Mesendoderm (in vitro differentiated cells): Measurements from ENCODE around the gene EIF4G3.
"Not testable (repeated sequence)": the region's sequence is repeated elsewhere in the genome, so short reads cannot be mapped to it uniquely, and the experiment has no call there.

Experiments
- DNase-seq: peaks from one replicate; pipeline ENCODE4 v3.0.0; 2013
- H2AK5ac ChIP-seq: 2 replicates; pipeline ENCODE4 v1.6.1; 2013; ENCODE audit warnings: low read length, inconsistent platforms
- H2BK120ac ChIP-seq: 2 replicates; pipeline ENCODE4 v1.6.1; 2013; ENCODE audit warnings: low read depth, mild to moderate bottlenecking, low read length, moderate library complexity, mixed read lengths
- H2BK15ac ChIP-seq: replicated peaks from 2 replicates; pipeline ENCODE4 v1.6.1; 2013; ENCODE audit warnings: low read depth, mild to moderate bottlenecking, moderate library complexity
- H2BK5ac ChIP-seq: 2 replicates; pipeline ENCODE4 v1.6.1; 2013; ENCODE audit warnings: low read length, inconsistent platforms
- H3K18ac ChIP-seq: 2 replicates; pipeline ENCODE4 v1.6.1; 2013; ENCODE audit warnings: mild to moderate bottlenecking, low read length, mixed read lengths
- H3K23ac ChIP-seq: one replicate; pipeline ENCODE4 v1.6.1; 2013; ENCODE audit warnings: low read length
- H3K27ac ChIP-seq: 2 replicates; pipeline ENCODE4 v1.5.1; 2013; ENCODE audit warnings: low read depth, mild to moderate bottlenecking, inconsistent platforms, low read length, moderate library complexity
- H3K27me3 ChIP-seq: 2 replicates; pipeline ENCODE4 v1.6.1; 2013; ENCODE audit warnings: low read length, control low read depth, mild to moderate bottlenecking, inconsistent platforms; ENCODE audit not compliant: insufficient read depth, poor library complexity
- H3K36me3 ChIP-seq: 2 replicates; pipeline ENCODE4 v1.6.1; 2013; ENCODE audit warnings: low read length, inconsistent platforms; ENCODE audit not compliant: control insufficient read depth, insufficient read depth
- H3K4ac ChIP-seq: one replicate; pipeline ENCODE4 v1.6.1; 2013; ENCODE audit warnings: low read depth, mild to moderate bottlenecking, low read length, moderate library complexity
- H3K4me1 ChIP-seq: 2 replicates; pipeline ENCODE4 v1.6.1; 2013; ENCODE audit warnings: low read depth, low read length, inconsistent platforms; ENCODE audit not compliant: control insufficient read depth
- H3K4me2 ChIP-seq: 2 replicates; pipeline ENCODE4 v1.6.1; 2013; ENCODE audit warnings: low read length
- H3K4me3 ChIP-seq: 2 replicates; pipeline ENCODE4 v1.5.1; 2013; ENCODE audit warnings: mild to moderate bottlenecking, low read length
- H3K56ac ChIP-seq: one replicate; pipeline ENCODE4 v1.6.1; 2013; ENCODE audit warnings: low read length
- H3K79me1 ChIP-seq: 2 replicates; pipeline ENCODE4 v1.6.1; 2013; ENCODE audit warnings: low read length, inconsistent platforms
- H3K79me2 ChIP-seq: 2 replicates; pipeline ENCODE4 v1.6.1; 2013; ENCODE audit warnings: mild to moderate bottlenecking, low read length; ENCODE audit not compliant: control insufficient read depth, insufficient read depth
- H3K9ac ChIP-seq: 2 replicates; pipeline ENCODE4 v1.6.1; 2013; ENCODE audit warnings: low read length, inconsistent platforms
- H4K5ac ChIP-seq: one replicate; pipeline ENCODE4 v1.6.1; 2013; ENCODE audit warnings: low read length
- H4K8ac ChIP-seq: one replicate; pipeline ENCODE4 v1.6.1; 2013; ENCODE audit warnings: low read depth, mild to moderate bottlenecking, control low read depth, low read length, moderate library complexity
- WGBS: extraction: QIAGEN DNeasy Blood & Tissue Kit; methylation state at CpG from one replicate; pipeline ENCODE4 v1.1.7; 2013; ENCODE audit warnings: low lambda C conversion rate, missing lambda C conversion rate; ENCODE audit not compliant: insufficient coverage; ENCODE audit errors: extremely low coverage; 5-methylcytosine and 5-hydroxymethylcytosine counted together

Gene EIF4G3

DNA sequence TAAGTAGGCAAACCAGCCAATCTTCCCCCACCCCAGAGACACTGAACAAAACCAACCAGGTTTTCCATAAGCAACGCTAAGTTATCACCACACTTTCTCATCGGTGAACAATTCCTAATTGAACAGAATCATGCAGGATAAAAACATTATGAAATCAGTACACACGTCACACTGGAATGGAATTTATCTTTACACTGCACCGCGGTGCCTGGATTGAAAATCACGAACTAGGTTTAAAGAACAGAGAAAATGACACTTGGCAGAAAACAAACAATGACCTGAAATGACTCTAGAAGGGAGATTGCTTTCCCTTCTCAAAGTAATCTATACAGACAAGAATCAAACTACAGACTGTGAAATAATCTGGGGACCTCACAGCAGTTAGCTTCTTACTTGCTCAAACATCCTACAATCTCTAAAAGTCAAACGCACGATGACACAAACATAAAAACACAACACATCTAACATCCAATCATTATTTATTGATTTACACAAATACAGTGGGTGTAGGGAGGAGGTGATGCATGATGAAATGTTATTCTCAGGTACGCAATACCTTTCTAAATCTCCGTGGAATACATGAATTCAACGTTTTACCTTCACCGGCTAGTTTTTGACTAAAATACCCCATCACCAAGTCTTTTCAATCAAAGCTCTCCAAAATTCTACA, 1.9 kb downstream of the EIF4G3 start:
- H2BK5ac ChIP-seq, result no peak overlapping the region
- H3K36me3 ChIP-seq, result no peaks in the 10 kb centered on the region
- H4K8ac ChIP-seq, result no peak overlapping the region
- no peak overlapping the region for H3K27ac ChIP-seq
- H2BK15ac ChIP-seq, result no peak overlapping the region
- peak overlapping the region; percentile 78 for H3K9ac ChIP-seq
- H3K56ac ChIP-seq, result peak overlapping the region; percentile 87
- no peak overlapping the region for H2BK120ac ChIP-seq
- no peak overlapping the region for H3K18ac ChIP-seq
- H3K4me1 ChIP-seq, result peaks cover 6% of the 10 kb centered on the region
- no peak for DNase-seq
- H3K4ac ChIP-seq, result no peak overlapping the region
- H2AK5ac ChIP-seq, result no peak overlapping the region
- peak overlapping the region; percentile 66 for H3K4me3 ChIP-seq
- 97% methylated on average over 2 of the region's 12 CpGs for WGBS
- H3K27me3 ChIP-seq, result no peaks in the 10 kb centered on the region
- no peak overlapping the region for H3K23ac ChIP-seq
- H3K4me2 ChIP-seq, result peak overlapping the region; percentile 75
- H4K5ac ChIP-seq, result no peak overlapping the region
- peaks cover 2% of the 10 kb centered on the region for H3K79me1 ChIP-seq
- H3K79me2 ChIP-seq, result peaks cover 42% of the 10 kb centered on the region

DNA sequence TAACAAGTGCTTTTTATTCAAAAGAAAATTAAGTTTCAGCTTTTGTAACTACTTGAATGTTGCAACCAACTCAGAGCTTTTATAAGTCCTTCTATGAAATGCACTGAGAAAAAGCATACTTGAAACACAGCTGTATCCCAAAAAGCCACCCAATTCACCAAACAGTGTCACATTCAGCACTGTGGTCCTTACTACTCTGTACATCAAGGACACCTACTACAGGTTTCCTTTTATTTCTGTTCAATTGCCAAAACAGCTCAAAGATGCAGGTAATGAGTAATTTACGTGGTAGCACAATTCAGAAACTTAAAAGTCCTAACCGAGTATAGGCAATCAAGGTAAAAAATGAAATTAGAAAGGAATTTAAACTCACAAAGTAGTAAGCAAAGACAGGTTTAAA, 2.5 kb downstream of the EIF4G3 start:
- Histone ChIP-seq H3K27ac (no peak overlapping the region), H3K79me2 (peaks cover 44% of the 10 kb centered on the region), H2AK5ac (no peak overlapping the region), H2BK15ac (no peak overlapping the region), H3K18ac (no peak overlapping the region), H3K9ac (peak overlapping the region; percentile 78), H3K4me2 (peak overlapping the region; percentile 75), H3K36me3 (no peaks in the 10 kb centered on the region), H2BK120ac (no peak overlapping the region), H4K8ac (no peak overlapping the region), H3K4ac (no peak overlapping the region), H3K23ac (no peak overlapping the region), H3K27me3 (no peaks in the 10 kb centered on the region), H3K4me3 (no peak overlapping the region), H3K56ac (peak overlapping the region; percentile 87), H3K4me1 (peaks cover 6% of the 10 kb centered on the region), H3K79me1 (peaks cover 2% of the 10 kb centered on the region), H4K5ac (no peak overlapping the region), H2BK5ac (no peak overlapping the region)
- WGBS, result no CpG with 5 or more reads among the region's 2 CpGs
- no peak for DNase-seq

DNA sequence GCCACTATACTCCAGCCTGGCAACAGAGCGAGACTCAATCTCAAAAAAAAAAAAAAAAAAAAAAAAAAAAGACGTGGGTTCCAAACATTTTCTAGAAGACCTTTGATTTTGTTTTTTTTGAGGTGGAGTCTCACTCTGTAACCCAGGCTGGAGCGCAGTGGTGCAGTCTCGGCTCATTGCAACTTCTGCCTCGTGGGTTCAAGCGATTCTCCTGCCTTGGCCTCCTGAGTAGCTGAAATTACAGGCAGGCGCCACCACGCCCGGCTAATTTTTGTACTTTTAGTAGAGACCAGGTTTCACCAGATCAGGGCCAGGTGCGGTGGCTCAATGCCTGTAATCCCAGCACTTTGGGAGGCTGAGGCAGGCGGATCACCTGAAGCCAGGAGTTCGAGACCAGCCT, 3.6 kb downstream of the EIF4G3 start:
- H2BK120ac ChIP-seq, H2AK5ac ChIP-seq, DNase-seq, H3K56ac ChIP-seq, H3K4me1 ChIP-seq, H3K27ac ChIP-seq, H3K79me1 ChIP-seq, H3K9ac ChIP-seq, H3K23ac ChIP-seq, H3K4me3 ChIP-seq, H3K4ac ChIP-seq, H3K27me3 ChIP-seq, H2BK5ac ChIP-seq, H3K18ac ChIP-seq, H4K5ac ChIP-seq, H2BK15ac ChIP-seq, H4K8ac ChIP-seq, H3K4me2 ChIP-seq, H3K36me3 ChIP-seq: not testable (repeated sequence)
- no CpG with 5 or more reads among the region's 12 CpGs for WGBS
- H3K79me2 ChIP-seq, result peaks cover 47% of the 10 kb centered on the region

DNA sequence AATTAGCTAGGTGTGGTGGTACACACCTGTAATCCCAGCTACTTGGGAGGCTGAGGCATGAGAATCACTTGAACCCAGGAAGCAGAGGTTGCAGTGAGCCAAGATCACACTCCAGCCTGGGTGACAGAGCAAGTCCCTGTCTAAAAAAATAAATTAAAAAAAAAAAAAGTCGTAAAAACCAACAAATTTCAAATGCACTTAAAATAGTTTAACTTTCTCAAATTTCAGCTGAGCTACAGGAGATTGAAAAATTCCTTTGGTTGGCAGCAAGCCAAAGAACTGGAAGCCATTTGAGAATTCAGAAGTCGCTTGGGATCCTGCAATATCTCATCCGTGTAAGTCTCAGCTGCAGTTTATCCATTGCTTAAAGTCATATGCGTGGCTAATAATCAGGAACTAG, 5.9 kb downstream of the EIF4G3 start:
- H4K8ac ChIP-seq, H3K4me1 ChIP-seq, H3K56ac ChIP-seq, H3K27ac ChIP-seq, H2BK5ac ChIP-seq, H3K79me1 ChIP-seq, H4K5ac ChIP-seq, H2AK5ac ChIP-seq, H3K27me3 ChIP-seq, H2BK15ac ChIP-seq, H3K9ac ChIP-seq, H3K36me3 ChIP-seq, H3K4me3 ChIP-seq, H3K4me2 ChIP-seq, H3K18ac ChIP-seq, H3K4ac ChIP-seq, H2BK120ac ChIP-seq, H3K23ac ChIP-seq, DNase-seq: not testable (repeated sequence)
- H3K79me2 ChIP-seq, result peaks cover 58% of the 10 kb centered on the region
- no CpG with 5 or more reads among the region's 4 CpGs for WGBS

DNA sequence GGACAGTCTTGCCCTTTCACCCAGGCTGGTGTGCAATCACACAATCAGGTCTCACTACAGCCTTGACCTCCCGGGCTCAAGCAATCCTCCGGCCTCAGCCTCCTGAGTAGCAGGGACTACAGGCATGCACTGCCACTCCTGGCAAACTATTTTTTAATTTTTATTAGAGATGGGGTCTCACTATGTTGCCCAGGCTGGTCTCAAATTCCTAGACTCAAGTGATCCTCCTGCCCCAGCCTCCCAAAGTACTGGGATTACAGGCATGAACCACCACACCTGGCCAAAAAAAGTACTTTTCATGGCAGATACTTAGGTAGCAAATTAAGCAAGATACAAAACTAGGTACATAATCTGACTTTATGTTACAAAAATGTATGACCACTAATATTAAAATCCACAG, 8.3 kb downstream of the EIF4G3 start:
- Histone ChIP-seq H4K8ac (no peak overlapping the region), H2BK120ac (no peak overlapping the region), H4K5ac (no peak overlapping the region), H3K4me2 (no peak overlapping the region), H3K79me2 (peaks cover 50% of the 10 kb centered on the region), H2AK5ac (no peak overlapping the region), H3K18ac (no peak overlapping the region), H3K4me1 (no peaks in the 10 kb centered on the region), H3K23ac (no peak overlapping the region), H3K56ac (no peak overlapping the region), H3K9ac (no peak overlapping the region), H3K4ac (no peak overlapping the region), H3K4me3 (no peak overlapping the region), H3K79me1 (peaks cover 5% of the 10 kb centered on the region), H2BK15ac (no peak overlapping the region), H3K36me3 (no peaks in the 10 kb centered on the region), H3K27me3 (no peaks in the 10 kb centered on the region), H2BK5ac (no peak overlapping the region), H3K27ac (no peak overlapping the region)
- no peak for DNase-seq
- WGBS, result no CpG with 5 or more reads among the region's 2 CpGs

DNA sequence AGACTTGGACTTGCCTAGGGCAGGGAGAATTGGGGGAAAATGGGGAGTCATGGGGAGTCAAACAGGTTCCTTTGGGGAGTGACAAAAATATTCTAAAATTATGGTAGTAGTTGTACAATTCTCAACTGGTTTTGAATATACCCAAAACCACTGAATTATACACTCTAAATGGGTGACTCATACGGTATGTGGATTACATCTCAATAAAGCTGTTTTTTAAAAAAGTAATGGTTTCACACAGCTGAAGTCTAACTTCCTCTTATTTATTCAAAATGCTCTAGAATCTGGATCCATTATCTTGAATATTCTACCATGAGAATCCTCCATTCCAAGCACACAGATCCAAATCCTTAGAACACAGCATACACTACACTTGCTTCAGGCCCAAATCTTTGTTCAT, 11.1 kb downstream of the EIF4G3 start:
- Histone ChIP-seq H3K56ac (no peak overlapping the region), H3K79me2 (peaks cover 40% of the 10 kb centered on the region), H3K4ac (no peak overlapping the region), H3K4me3 (no peak overlapping the region), H4K5ac (no peak overlapping the region), H3K23ac (no peak overlapping the region), H4K8ac (no peak overlapping the region), H2BK15ac (no peak overlapping the region), H3K27ac (no peak overlapping the region), H3K4me1 (no peaks in the 10 kb centered on the region), H2AK5ac (no peak overlapping the region), H3K4me2 (no peak overlapping the region), H3K36me3 (no peaks in the 10 kb centered on the region), H3K79me1 (peaks cover 3% of the 10 kb centered on the region), H3K27me3 (no peaks in the 10 kb centered on the region), H2BK120ac (no peak overlapping the region), H2BK5ac (no peak overlapping the region), H3K9ac (no peak overlapping the region), H3K18ac (no peak overlapping the region)
- DNase-seq, result no peak
- whole genome bisulfite sequencing, result no CpG with 5 or more reads among the region's 1 CpG
